NCI-H128 (cell line): ENCODE data around the gene PDE4B.
"Not testable (repeated sequence)": the region's sequence is repeated elsewhere in the genome, so short reads cannot be mapped to it uniquely, and the experiment has no call there.

Source experiments
- DNase-seq: peaks from one replicate; lab custom pipeline; 2025; ENCODE audit not compliant: unreplicated experiment; lab: John Stamatoyannopoulos, UW

PDE4B gene

DNA sequence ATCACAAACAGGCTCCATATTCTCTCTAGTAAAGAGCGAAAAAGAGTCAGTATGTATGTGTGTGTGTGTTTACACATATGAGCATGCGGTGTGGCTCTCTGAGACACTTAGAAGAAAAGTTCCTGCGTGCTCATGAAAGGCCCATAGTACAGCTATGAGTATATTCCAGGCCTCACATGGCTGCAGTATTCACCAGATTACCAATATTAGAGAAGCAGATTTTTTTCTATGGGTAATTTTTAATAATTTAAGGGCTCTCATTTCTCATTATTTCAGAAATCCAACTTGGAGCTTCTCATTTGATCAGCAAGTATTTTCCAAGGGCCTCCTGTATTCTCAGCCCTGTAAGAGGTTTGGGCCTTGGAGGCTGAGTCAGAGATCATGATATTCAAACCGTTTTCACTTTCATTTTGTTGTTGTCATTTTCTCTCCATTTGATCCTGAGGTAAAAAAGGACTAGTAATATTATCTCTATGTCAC is 508.3 kb downstream of the PDE4B start:
- no peak for DNase-seq

DNA sequence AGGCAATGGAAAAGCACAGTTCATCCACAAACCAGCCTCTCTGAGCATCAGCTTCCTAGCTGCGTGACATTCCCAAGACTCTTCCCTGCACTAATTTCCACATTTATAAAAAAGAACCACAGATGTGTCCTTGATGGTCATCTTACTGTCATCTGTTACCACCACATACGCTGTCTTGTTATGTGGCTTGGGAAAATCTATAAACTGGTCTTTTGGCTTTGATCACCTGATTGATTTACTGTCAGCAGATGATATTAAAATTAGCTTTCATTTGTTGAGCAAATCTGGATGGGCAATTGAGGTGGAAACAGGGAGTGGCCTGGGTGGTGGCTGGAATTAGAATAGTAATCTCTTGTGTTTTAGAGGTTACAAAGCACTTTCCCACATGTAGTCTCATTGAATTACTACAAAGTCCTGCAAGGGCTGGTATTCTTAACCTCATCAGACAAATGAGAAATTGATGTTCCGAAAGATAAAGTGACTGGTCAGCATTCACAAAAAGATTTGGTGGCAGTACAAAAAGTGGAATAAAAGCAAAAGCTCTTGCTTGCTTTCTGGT is 509.6 kb downstream of the PDE4B start:
- no peak for DNase-seq

DNA sequence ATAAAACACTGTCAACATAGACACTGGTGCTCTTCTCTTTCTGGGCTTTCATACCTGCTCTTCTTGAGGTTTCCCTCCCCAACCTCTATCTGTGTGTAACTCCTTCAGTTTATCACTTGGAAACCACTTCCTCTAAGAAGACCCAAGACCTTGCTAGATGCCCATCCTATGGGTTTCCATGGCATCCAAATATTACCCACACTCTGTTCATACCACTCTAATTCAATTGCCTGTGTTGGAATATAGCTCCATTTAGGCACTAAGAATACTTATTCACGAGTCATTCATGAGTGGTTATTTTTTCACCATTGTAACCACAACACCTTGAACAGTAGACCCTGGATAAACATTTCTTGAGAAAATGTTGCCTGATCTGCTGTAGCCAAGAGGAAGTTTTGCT is 510.1 kb downstream of the PDE4B start:
- DNase-seq: no peak

DNA sequence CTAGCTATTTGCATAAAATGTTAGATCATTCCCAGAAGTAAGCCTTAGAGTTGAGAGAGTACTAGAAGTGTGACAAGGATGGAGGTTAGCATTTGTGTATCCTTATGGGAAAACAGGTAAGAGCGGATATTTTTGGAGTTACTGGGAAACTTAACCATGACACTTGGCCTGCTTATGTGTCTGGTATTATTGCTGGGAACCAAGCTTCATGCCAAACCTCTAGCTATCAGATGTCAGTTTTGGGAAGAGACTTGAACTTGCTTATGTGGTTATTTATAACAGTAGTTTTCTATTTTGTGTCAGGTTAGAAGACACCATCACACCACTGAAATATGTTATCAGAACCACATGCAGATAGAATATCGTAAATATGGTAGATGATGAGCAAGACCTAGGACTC is 511.0 kb downstream of the PDE4B start:
- no peak for DNase-seq

DNA sequence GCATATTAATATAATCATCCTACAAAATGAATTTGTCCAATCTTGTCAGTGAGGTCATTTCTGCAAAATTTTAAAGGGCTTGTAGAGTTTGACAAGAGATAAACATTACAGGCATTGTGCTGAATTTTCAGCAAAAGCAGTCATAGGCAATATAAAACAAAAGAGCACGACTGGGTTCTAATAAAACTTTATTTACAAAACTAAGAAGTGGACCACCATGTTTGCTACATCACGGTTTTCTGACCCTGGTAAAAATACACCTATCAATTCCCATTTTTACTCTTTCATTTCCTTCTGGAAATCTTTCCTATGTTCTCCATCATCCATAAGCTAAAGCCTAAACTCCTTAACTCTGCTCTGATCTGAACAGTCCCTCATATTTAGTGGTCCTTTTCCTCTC is 511.4 kb downstream of the PDE4B start:
- no peak for DNase-seq

DNA sequence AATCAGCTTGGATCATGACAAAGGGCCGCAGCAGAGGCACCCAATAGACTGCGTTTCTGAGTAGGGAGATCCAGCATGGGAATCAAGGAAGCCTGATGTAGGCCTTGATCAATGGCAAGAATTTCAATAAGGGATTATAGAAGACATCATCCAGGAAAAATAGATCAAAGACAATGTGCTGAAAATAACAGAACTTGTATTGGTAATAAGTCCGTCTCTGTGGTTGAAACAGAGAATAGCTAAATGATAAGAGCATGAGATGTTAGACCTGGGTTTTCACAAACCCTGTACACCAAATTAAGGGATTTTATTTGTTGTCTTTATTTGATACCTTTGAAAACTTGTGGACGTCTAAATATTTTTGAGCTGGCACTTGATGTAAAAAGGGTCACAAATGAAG is 513.2 kb downstream of the PDE4B start:
- DNase-seq: no peak

DNA sequence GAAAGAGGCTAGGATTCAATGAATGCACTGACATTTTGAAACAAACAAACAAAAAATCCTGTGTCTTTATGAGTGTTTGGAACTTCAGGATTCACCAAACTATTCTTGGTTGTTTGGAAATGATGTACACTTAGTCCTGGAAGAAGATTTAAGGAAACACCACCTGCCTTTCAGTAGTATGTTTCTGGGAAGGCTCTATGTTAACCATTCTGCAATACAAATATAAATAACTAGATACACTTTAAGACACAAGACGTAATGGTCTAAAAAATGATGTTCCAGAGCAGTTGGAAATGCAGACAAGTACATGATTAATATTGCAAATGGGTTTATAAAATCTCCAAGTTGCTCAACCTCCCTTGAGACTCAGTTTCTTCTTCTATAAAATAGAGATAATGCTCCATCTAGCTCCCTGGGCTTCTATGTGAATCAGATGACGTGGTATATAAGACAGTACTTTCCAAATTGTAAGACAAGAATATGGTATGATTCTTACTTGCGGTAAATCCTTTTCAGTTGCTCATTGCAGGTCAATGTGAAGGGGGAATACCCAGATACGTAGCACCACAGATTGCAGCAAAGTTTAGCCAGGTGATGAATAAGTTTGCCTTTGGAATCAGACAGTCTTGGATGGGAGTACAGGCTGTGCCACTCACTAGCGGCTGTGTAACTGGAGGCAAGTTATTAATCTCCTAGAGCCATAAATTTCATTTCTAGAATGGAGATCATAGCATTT is 516.5 kb downstream of the PDE4B start:
- DNase-seq: no peak

DNA sequence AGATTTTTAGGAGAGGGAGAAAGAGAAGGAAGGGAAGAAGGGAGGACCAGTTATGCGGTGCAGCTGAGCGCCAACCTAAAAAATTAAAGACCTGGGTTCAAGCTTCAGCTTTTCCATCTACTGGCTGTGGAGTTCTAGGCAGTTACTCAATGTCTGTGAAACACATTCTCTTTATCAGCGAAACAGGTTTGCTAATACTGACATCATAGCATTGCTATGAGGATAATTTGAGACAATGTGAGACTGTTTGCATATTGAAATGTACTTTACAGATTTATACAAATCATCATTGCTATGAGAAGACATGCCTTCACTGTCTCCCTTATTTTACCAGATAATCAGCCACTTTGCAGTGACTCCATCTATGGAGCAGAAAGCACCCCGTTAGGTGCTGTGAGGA is 518.4 kb downstream of the PDE4B start:
- no peak for DNase-seq

DNA sequence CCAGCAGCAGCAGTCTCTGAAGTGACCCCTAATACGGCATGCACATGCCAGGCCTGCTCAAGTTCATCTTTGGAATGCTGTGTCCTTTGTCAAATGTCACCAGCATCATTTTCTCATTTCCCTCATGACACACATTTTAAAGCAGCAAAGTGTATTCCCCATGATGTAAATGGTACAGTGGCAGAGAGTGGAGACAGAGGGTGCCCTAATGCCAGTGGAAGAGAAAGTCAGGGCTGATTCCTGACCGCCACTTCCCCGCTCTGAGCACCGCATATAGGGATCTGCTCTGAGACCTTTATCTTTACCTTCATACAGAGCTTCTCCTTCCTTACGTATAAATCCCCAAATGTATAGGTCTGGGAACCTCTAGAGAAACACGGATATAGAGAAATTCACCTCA is 518.9 kb downstream of the PDE4B start:
- no peak for DNase-seq

DNA sequence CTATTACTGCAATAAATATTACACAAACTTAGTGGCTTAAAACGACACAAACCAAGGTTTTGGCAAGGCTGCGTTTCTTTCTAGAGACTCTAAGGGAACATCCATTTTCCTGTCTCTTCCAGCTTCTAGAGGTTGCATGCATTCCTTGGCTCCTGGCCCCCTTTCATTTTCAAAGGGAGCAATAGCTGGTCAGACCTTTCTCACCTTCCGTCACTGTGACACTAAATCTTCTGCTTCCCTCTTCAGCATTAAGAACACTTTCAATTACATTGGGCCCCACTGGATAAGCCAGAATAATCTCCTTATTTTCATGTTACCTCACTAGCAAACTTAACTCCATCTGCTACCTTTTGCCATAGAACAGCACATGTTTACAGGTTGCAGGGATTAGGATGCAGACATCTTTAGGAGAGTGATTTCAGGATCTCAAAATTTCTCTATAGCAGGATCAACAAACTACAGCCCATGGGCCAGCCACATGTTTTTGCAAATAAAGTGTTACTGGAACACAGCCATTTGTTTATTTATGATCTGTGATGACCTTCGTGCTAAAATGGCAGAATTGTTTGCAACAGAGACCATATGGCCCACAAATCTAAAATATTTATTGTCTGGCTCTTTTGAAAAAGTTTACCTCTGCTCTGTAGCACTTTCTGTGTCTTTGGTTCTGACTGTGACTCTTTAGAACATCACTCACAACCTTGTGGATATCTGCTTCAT is 519.7 kb downstream of the PDE4B start:
- no peak for DNase-seq

DNA sequence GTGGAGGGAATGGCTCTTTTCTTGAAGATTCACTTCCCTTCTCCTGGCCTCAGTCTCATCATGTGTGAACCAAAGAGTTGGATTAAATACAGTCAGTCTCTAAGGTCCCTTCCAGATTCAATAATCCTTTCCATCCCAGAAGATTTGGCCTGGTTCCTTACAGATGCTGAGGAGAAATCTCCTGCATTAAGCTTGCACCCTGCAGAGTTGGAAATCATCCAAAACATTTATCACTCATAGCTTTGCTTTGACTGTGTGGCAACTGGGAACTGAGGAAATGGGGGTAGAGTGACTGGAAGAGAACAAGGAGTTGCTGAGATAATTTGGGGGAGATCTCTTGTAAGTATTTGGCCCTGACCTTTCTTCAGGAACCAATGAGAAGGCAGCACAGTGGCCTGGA is 520.7 kb downstream of the PDE4B start:
- no peak for DNase-seq

DNA sequence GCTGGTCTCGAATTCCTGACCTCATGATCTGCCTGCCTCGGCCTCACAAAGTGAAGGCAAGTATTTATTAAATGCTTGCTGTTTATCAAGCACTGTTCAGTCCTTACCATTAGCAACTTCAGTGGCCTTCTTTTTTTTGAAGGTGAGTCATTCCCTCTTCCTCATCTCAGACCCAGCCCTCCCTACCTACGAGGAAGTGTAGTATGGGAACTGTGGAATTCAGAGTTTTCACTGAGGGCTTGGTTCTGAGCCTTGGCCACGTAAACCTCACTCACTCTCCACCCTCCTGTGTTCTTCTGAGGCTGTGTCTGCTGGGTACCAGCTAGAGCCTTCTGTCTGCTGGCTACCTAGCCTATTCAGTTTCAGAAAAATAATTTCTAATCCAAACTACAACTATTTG is 523.0 kb downstream of the PDE4B start:
- no peak for DNase-seq

DNA sequence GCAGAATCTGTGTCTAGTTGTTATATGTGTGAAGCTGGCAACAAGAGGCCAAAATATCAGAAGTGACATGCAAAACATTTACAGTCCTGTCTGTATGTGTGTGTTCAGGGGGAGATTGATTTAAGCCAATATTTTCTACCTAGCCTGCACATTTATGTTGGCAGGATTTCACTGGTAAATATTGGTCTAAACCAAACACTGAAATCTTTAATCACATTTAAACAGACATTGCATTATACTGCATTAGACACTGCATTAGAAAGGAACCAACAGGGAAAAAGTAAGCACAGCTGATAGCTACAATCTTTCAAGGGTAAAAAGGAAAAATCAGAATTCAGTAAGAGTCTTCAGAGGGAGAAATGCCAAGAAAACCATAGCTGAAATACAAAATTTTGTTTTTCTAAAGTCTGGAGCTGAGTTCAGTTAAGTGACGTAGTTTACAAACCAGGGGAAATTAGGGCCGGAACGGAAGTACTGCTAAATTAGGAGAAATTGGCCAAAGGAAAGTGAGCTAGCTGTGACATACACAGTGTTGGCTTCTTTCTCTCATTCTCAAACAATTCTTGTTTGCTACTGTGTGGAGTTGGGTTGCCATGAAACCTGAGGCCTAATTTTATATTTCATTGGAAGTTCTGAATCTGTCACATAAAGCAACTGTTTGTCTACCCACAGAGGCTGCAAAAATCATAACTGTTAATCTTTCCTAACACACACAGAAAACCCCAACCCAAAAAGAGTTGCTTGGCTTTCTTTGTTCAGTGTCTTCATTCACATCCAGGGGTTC is 524.0 kb downstream of the PDE4B start:
- no peak for DNase-seq

DNA sequence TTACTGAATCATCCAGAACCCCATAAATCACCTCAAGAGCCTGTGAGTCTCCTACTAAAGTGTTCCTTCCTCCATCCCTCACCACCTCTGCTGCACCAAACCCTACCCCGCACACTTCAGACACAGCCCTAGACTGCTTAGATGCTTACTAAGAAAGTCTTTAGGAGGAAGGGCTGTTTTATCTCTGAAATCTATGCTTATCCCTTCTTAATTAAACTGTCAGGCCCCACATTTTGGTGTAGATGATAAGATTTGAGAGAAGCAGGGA is 524.5 kb downstream of the PDE4B start:
- DNase-seq: no peak

DNA sequence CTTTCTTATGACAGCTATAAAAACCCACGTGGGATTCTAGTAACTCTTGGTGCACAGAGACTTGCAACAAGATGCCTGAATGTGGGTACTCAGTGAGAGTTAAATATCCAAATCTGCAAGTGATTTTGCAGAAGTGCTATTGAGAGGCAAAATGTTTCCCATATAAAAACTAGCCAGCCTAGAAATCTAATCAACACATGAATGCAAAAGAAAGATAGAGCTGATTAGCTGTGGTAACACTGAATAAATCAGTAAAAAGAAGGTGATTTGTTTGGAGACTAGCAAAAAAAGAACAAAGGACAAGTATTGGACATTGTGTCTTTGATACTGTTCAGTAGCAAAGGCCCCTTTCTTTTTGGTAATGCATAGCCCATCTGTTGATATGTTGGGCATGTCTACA is 527.5 kb downstream of the PDE4B start:
- no peak for DNase-seq

DNA sequence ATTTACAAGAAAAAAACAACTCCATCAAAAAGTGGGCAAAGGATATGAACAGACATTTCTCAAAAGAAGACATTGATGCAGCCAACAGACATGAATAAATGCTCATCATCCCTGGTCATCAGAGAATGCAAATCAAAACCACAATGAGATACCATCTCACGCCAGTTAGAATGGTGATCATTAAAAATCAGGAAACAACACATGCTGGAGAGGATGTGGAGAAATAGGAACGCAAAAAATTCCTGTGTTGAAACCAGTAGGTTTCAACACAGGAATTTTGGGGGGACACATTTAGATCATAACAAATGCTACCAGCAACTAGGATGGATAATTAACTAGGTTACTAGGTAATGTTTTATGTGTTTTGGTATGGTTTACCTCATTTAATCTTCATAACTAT is 529.8 kb downstream of the PDE4B start:
- DNase-seq: not testable (repeated sequence)

DNA sequence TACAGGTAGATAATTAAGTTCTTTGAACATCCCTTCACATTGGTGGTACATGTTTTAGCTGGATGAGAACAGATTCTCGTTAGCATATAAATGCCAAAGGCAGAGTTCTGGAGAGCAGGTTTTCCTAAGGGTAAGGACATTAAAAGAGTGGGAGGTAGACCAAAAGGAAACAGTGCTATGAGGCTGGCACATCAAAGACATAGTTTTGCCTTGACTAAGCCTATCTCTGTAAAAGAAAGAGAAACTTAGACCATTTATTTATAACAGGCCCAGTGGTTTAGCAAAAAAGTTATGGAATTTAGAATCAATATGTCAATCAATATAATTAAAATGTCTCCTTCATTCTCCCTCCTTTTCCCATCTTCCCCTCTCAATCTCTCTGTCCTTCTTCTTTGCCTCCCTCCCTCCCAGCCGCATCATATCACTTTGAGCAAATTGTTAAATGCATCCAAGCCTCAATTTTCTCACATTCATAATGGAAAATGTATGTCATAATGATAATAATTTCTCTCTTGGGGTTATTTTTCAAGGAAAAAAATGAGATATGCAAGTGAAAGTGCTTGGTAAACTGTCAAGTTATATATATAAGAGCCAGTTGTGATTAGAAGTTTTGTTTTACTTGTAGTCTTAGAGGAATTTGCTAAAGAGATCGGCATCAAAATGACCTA is 531.4 kb downstream of the PDE4B start:
- no peak for DNase-seq

DNA sequence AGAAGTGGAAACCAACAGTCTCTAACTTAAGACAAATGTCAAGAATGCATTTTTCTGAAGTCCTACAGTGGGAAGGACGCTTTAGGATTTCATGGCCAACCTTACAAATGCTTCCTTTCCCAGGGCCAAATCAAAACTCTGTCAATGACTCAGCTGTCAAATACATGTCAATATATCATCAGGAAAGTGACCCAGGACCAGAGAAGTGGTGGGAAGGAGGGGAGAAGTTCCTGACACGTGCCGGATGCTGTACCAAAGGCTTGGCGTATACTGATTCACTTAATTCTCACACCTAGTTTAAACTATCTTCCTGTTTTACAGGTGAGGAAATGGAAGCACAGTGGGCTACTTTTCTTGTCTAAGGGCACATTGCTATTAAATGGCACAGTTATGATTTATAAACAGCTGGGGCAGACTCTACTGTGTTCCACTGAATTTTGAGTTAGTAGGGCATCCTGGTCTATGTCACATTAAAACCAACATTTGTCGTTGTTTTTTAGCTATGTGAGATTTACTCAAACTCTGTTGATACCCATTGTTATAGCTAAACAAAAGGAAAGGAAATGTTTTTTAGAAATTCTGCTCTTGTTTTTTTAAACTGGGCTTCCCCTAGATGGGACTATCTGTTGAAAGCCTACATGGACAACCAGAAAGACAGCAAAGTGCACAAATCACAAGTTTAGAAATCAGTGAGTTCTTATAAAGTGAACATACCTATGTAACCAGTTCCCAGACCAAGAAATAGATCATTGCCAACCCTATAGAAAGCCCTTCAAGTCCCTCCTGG is 533.1 kb downstream of the PDE4B start:
- DNase-seq: no peak

DNA sequence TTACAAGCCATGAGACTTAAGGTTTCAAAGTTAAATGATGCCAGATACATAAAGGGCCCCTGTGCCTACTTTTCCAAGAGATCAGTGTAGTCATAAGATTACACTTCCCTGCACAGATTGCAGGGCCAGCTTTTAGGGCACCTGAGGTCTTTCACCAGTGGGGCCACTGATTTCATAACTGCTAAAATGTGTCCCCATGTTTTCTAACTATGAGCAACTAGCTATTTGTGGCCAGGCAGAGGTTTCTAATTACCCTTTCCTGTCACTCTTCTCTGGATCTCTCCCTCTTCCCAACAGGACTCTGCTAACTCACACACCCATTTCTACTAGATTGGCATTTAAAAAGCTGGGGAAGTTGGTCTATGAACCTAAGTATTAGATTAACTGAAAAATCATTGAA is 534.2 kb downstream of the PDE4B start:
- DNase-seq: no peak

DNA sequence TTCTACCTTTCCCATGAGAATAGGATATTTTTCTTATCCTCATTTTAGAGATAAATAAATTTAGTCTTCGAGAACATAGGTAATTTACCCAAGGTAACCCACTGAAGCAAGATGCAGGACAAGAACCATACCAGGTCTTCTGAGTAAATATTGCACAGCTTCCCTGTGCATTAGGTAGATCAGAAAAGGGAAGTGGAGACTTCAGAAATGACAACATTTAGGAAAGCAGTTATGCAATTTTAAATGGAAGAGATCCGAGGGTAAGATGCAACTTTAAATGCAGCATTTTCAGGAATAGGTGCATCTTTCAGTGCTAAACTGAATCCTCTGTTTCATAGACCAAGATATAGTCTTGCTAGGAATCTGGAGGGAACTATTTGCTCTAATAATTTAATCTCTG is 534.9 kb downstream of the PDE4B start:
- no peak for DNase-seq

DNA sequence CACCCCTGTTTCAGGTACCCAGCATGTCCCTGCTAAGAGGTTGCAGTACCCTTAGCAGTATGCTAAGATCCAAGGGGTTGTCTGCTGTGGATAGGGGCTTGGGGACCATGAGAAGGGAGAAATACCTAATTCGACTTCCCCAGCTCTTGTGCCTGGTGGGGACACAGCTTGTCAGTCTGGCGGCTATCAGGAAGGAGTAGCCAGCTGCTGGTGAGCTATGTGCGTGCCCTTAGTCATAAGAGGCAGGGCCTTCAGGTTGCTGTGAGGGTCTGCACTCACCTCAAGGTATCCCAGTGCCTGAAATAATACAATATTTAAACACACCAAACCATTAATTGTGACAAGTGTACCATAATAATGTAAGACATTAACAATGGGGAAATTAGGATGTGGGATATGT is 536.2 kb downstream of the PDE4B start:
- no peak for DNase-seq
